OCI-LY7 (cell line): ENCODE results near the gene C1QA.

Source experiments
- CTCF ChIP-seq: fragments of 200-600 bp; sonication (generic); conservative IDR thresholded peaks from 2 replicates; pipeline ENCODE4 v1.5.1; 2014; ENCODE audit warnings: mild to moderate bottlenecking, antibody characterized with exemption, low read length, moderate library complexity, mixed read lengths
- EZH2phosphoT487 ChIP-seq: fragments of 200-600 bp; sonication (generic); IDR thresholded peaks from 2 replicates; pipeline ENCODE4 v1.6.1; 2018; ENCODE audit warnings: low read depth, borderline replicate concordance, mild to moderate bottlenecking, mixed run types, antibody characterized with exemption, low read length, moderate library complexity, mixed read lengths

- TF ChIP-seq EZH2phosphoT487 (no peak), CTCF (no peak)
These were observed 24.4 kb downstream of the C1QA start for GRCh38 chr1:22660716-22661241.
